MM.1S (cell line): ENCODE data around the gene DNAL4.

Experiments used
- CTCF ChIP-seq: fragments of 300-600 bp; sonication (generic); IDR thresholded peaks from 2 replicates; pipeline ENCODE4 v1.5.1; 2016; ENCODE audit warnings: antibody characterized with exemption, low read length, mixed read lengths
- EZH2 ChIP-seq: fragments of 300-600 bp; sonication (generic); optimal IDR thresholded peaks from 2 replicates; pipeline ENCODE3; 2017; ENCODE audit warnings: low read depth, mild to moderate bottlenecking, antibody characterized with exemption, low read length, mixed read lengths
- EZH2phosphoT487 ChIP-seq: fragments of 300-600 bp; sonication (generic); IDR thresholded peaks from 2 replicates; pipeline ENCODE4 v1.6.1; 2018; ENCODE audit warnings: antibody characterized with exemption, low read length

- no peak for TF ChIP-seq EZH2
- TF ChIP-seq CTCF: no peak
- no peak for TF ChIP-seq EZH2phosphoT487
These were observed 64.0 kb downstream of the DNAL4 start for GRCh38 chr22:38729946-38730345.
